CD4-positive, alpha-beta T cell (primary cell): Measurements from ENCODE around the gene DMTF1. TPM values are rescaled to one million over a fixed set of nuclear protein-coding genes. Genes with fewer than 3 reads are reported as not detected.

Experiments used
- ATAC-seq: fragments of 200-7000 bp; cut with Tn5 transposase; one replicate; pipeline ENCODE4 v1.10.0; 2022; ENCODE audit warnings: mild to moderate bottlenecking; ENCODE audit not compliant: poor library complexity
- CTCF ChIA-PET: fragments of 350-600 bp; sonication (Branson Sonifier 250); formaldehyde crosslinking; loops from one replicate; lab custom pipeline; 2021; ENCODE audit warnings: antibody characterized with exemption, inconsistent platforms; lab: Charles Lee
- POLR2A ChIA-PET: fragments of 350-600 bp; sonication (Branson Sonifier 250); formaldehyde crosslinking; loops from one replicate; lab custom pipeline; 2021; ENCODE audit warnings: antibody characterized with exemption, inconsistent platforms; lab: Charles Lee
- DNase-seq, 14 experiments: peaks; one replicate each; pipeline ENCODE4 v3.0.0-alpha.2; 2013 to 2020; ENCODE audit warnings: mixed read lengths in 2 of 14
- H3K27ac ChIP-seq, 2 donors: one replicate each; pipeline versions ENCODE4 v1.5.1 to v1.7.0; 2013; ENCODE audit warnings: low read length in 2 of 2, low read depth in 1 of 2, mild to moderate bottlenecking in 1 of 2
- H3K27me3 ChIP-seq, 2 experiments: 1 replicate in 1 of 2; 2 replicates in 1 of 2; pipeline versions ENCODE4 v1.6.1 to v1.7.0; 2013; ENCODE audit warnings: low read length in 2 of 2, control low read depth in 1 of 2, mild to moderate bottlenecking in 1 of 2, moderate library complexity in 1 of 2; ENCODE audit not compliant: insufficient read depth in 2 of 2, control insufficient read depth in 1 of 2
- H3K36me3 ChIP-seq: one replicate; pipeline ENCODE4 v1.6.1; 2013; ENCODE audit warnings: low read length, control low read depth; ENCODE audit not compliant: insufficient read depth
- H3K4me1 ChIP-seq: one replicate; pipeline ENCODE4 v1.6.1; 2013; ENCODE audit warnings: low read length, control low read depth; ENCODE audit not compliant: insufficient read depth
- H3K4me3 ChIP-seq: one replicate; pipeline ENCODE4 v1.5.1; 2013; ENCODE audit warnings: mild to moderate bottlenecking, low read length, moderate library complexity
- H3K9me3 ChIP-seq, 2 experiments: 1 replicate in 1 of 2; 2 replicates in 1 of 2; pipeline versions ENCODE4 v1.6.1 to v1.7.0; 2013; ENCODE audit warnings: low read length in 2 of 2, mild to moderate bottlenecking in 2 of 2, control low read depth in 1 of 2, moderate library complexity in 1 of 2; ENCODE audit not compliant: control insufficient read depth in 1 of 2, insufficient read depth in 1 of 2
- H3K27ac Mint-ChIP-seq: one replicate; pipeline ENCODE4 v1.8.0; 2020; ENCODE audit warnings: mixed read lengths
- H3K27me3 Mint-ChIP-seq: one replicate; pipeline ENCODE4 v1.8.0; 2021; ENCODE audit warnings: mixed read lengths
- H3K36me3 Mint-ChIP-seq: one replicate; pipeline ENCODE4 v1.8.0; 2021; ENCODE audit warnings: low read depth, mixed read lengths
- H3K4me1 Mint-ChIP-seq: one replicate; pipeline ENCODE4 v1.8.0; 2021; ENCODE audit warnings: low read depth, mixed read lengths
- H3K4me3 Mint-ChIP-seq: one replicate; pipeline ENCODE4 v1.8.0; 2020; ENCODE audit warnings: mild to moderate bottlenecking, mixed read lengths
- H3K9me3 Mint-ChIP-seq: one replicate; pipeline ENCODE4 v1.8.0; 2020; ENCODE audit warnings: mixed read lengths
- intact Hi-C, 2 experiments: fragments of 100-400 bp; cut with DNase I in 1 of 2; cut with micrococcal nuclease in 1 of 2; formaldehyde crosslinking; loops; one replicate each; pipeline versions ENCODE4 v1.15.1 to v1.9.0; 2023 to 2025; cut with DNase I, micrococcal nuclease
- total RNA-seq, 174 experiments: library from RNA in 2 of 174; stranded (reverse) in 2 of 174; gene quantifications; one replicate each; pipeline ENCODE4 v1.2.3 and lab custom pipeline; 2021 to 2026
- TF ChIP-seq, protein P1 (sequence below): fragments of 200-600 bp; IDR thresholded peaks from one replicate; pipeline ENCODE4 v1.8.0; 2022; ENCODE audit warnings: antibody characterized with exemption, mild to moderate bottlenecking

The DMTF1 gene
- total RNA-seq, 2 experiments from 2014 or later, result 114 to 115 TPM

DNA sequence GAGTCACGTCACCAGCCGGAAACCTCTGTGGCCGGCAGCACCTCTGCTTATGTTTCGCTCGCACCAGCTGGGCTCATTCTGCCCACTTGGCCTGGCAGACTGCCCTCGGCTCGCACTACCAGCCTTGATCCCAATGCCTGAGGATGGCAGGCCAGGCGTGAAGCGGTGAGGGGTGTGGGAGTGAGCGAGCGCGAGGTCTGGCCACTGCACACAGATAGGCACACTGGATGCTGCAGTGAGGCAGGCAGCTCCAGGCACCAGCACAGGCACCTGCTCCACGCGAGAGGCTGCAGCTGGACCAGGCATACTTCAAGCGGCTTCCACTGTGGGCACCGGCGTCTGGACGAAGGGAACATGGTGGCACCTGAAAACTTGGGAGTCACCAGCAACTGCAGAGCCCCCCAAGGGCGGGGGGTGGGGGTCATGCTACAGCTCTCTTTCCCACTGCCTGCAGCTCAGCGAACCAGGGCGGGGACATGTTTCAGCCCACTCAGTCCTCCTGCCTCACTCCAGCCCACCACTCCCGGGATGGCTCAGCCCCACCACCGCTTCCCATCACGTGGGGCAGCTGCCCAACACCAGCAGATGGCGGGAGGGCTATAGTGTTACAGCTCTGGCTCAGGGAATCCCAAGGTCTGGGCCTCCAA lies 5.4 kb upstream of the DMTF1 start:
- Mint-ChIP-seq H3K27ac (no peak overlapping the region), H3K27me3 (no peaks in the 10 kb centered on the region), H3K36me3 (peaks cover 3% of the 10 kb centered on the region), H3K4me3 (no peak overlapping the region), H3K4me1 (peaks cover 5% of the 10 kb centered on the region), H3K9me3 (no peaks in the 10 kb centered on the region)
- H3K27ac ChIP-seq, result no peak overlapping the region
- intact Hi-C loops, result loop anchor here in 1 of 2 experiments (10.0 kb wide), 1 partner anchor 728 kb away; the partner anchor contains the start of genes DBF4 and SLC25A40
- peaks cover 5% of the 10 kb centered on the region for H3K4me1 ChIP-seq
- no peaks in the 10 kb centered on the region for H3K27me3 ChIP-seq
- TF ChIP-seq, protein P1, sequence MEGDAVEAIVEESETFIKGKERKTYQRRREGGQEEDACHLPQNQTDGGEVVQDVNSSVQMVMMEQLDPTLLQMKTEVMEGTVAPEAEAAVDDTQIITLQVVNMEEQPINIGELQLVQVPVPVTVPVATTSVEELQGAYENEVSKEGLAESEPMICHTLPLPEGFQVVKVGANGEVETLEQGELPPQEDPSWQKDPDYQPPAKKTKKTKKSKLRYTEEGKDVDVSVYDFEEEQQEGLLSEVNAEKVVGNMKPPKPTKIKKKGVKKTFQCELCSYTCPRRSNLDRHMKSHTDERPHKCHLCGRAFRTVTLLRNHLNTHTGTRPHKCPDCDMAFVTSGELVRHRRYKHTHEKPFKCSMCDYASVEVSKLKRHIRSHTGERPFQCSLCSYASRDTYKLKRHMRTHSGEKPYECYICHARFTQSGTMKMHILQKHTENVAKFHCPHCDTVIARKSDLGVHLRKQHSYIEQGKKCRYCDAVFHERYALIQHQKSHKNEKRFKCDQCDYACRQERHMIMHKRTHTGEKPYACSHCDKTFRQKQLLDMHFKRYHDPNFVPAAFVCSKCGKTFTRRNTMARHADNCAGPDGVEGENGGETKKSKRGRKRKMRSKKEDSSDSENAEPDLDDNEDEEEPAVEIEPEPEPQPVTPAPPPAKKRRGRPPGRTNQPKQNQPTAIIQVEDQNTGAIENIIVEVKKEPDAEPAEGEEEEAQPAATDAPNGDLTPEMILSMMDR, result no peak
- no peaks in the 10 kb centered on the region for H3K36me3 ChIP-seq
- ChIA-PET CTCF (no interaction called here), POLR2A (interaction anchor here (0.6 kb wide), 1 partner anchor 20 kb away, joined by 3 read pairs; no protein-coding TSS in a partner anchor)
- DNase-seq, result no peak
- ATAC-seq, result no peak
- H3K4me3 ChIP-seq, result no peak overlapping the region
- peaks cover 0 to 5% of the 10 kb centered on the region in 2 experiments for H3K9me3 ChIP-seq

DNA sequence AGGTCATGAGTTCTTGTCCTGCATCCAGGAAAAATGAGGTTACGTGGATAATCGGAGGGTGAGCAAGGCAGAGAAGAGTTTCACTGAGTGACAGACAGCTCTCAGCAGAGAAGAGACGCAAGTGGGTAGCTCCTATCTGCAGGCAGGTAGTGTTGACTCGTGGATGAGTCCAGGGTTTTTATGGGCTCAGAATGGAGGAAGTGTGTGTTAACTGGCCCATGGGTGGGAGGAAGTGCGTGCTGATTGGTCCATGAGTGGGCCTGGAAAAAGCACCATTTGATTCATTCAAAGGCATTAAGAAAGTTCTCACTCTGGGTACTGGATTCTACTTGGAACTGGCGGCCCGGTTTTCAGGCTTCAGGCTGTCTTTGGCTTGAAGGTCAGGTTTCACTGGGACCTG lies 4.8 kb upstream of the DMTF1 start:
- H3K36me3 Mint-ChIP-seq, result peaks cover 6% of the 10 kb centered on the region
- no peaks in the 10 kb centered on the region for H3K9me3 Mint-ChIP-seq
- Histone ChIP-seq H3K9me3 (peaks cover 0 to 5% of the 10 kb centered on the region in 2 experiments), H3K27me3 (no peaks in the 10 kb centered on the region), H3K36me3 (no peaks in the 10 kb centered on the region), H3K4me3 (no peak overlapping the region), H3K27ac (no peak overlapping the region), H3K4me1 (peaks cover 6% of the 10 kb centered on the region)
- ATAC-seq (no peak), DNase-seq (no peak)
- no peak overlapping the region for H3K27ac Mint-ChIP-seq
- TF ChIP-seq, protein P1, result no peak
- CTCF ChIA-PET, result interaction anchor here (1.2 to 2.0 kb wide), 3 partner anchors 12 to 221 kb away, joined by 3 to 18 read pairs (median 8); partner anchors contain the start of gene TMEM243
- H3K4me1 Mint-ChIP-seq, result peaks cover 8% of the 10 kb centered on the region
- no peak overlapping the region for H3K4me3 Mint-ChIP-seq
- POLR2A ChIA-PET, result interaction anchor here (1.2 to 2.2 kb wide), 2 partner anchors 73 to 729 kb away, joined by 3 to 13 read pairs; partner anchors contain the start of genes DBF4 and TMEM243
- H3K27me3 Mint-ChIP-seq, result no peaks in the 10 kb centered on the region
- intact Hi-C loops, result loop anchor here in 1 of 2 experiments (10.0 kb wide), 1 partner anchor 727 kb away; the partner anchor contains the start of genes DBF4 and SLC25A40

DNA sequence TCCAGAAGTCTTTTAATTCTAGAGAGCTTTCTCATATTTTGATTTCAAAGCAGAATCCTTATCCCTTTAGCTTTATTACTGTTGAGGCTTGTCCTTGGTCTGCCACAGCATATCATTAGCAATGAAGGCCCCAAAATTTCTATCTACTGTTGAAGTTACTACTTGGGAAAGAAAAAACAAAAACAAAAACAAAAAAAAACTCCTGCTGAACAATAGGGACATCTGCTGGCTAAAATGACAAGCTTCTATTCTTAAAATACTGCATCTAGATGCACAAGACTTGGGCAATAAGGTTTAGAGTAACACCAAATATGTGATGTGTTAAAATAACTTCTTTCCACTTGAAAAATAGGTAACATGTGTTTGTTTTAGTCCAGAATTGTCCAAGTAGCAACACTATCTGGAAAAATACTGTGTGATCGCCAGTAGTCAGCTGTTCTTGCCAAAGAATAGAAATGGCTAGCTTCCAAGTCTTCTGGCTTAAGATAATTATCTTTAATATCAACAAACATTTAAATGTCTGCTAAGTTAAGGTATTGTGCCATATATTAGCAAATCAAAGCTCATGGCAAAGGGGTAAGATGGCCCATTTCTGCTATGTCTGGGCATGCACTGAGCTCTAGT lies 3.8 kb upstream of the DMTF1 start:
- Mint-ChIP-seq H3K27me3 (no peaks in the 10 kb centered on the region), H3K4me1 (peaks cover 16% of the 10 kb centered on the region), H3K36me3 (peaks cover 15% of the 10 kb centered on the region), H3K27ac (no peak overlapping the region), H3K4me3 (no peak overlapping the region), H3K9me3 (no peaks in the 10 kb centered on the region)
- H3K4me1 ChIP-seq, result peaks cover 6% of the 10 kb centered on the region
- H3K9me3 ChIP-seq, result peaks cover 0 to 5% of the 10 kb centered on the region in 2 experiments
- intact Hi-C loops, result loop anchor here (1.0 to 10.0 kb wide), 4 partner anchors 209 to 726 kb away; partner anchors contain the start of genes DBF4 (in 1 of the 2) and SLC25A40 (in 1 of the 2)
- peak in 3 of 14 experiments; percentile 41 to 49 (median 49) for DNase-seq
- CTCF ChIA-PET, result interaction anchor here (0.8 to 2.0 kb wide), 13 partner anchors 10 to 234 kb away, joined by 3 to 18 read pairs (median 3); partner anchors contain the start of genes ELAPOR2 and TMEM243
- no peaks in the 10 kb centered on the region for H3K27me3 ChIP-seq
- TF ChIP-seq, protein P1, result peak; percentile 55
- no peak overlapping the region for H3K27ac ChIP-seq
- no peak for ATAC-seq
- H3K4me3 ChIP-seq, result no peak overlapping the region
- POLR2A ChIA-PET, result interaction anchor here (1.0 to 2.2 kb wide), 3 partner anchors 72 to 728 kb away, joined by 3 to 13 read pairs (median 4); partner anchors contain the start of genes DBF4 and TMEM243
- H3K36me3 ChIP-seq, result no peaks in the 10 kb centered on the region
